HepG2 (cell line): ENCODE measurements around the gene APOC1. TPM values are rescaled to one million over a fixed set of nuclear protein-coding genes. Genes with fewer than 3 reads are reported as not detected.

Experiments
- ATAC-seq: fragments of 200-7000 bp; cut with Tn5 transposase; 3 replicates; pipeline ENCODE4 v1.9.1; 2020; ENCODE audit warnings: mild to moderate bottlenecking, moderate library complexity
- BruUV-seq: library from RNA; stranded (reverse); fragments of 400-500 nt; replicated peaks from 2 replicates; lab custom pipeline; 2021; lab: Mats Ljungman, UMichigan
- CTCF ChIA-PET: fragments of 300-600 bp; formaldehyde crosslinking; extraction: SDS; loops from one replicate; lab custom pipeline; 2021; ENCODE audit warnings: low total read pairs, inconsistent platforms, low intra/inter-chr PET ratio; lab: Yijun Ruan, JAX
- POLR2A ChIA-PET: fragments of 350-600 bp; sonication (Branson Sonifier 250); formaldehyde crosslinking; loops from one replicate; lab custom pipeline; 2020; ENCODE audit warnings: antibody characterized with exemption, inconsistent platforms; lab: Yijun Ruan, JAX
- DNase-seq: peaks from one replicate; pipeline ENCODE4 v3.0.0-alpha.2; 2015; ENCODE audit warnings: low spot score
- FAIRE-seq: peaks from 3 replicates; lab custom pipeline; 2011; peaks lifted over from hg19 to GRCh38; lab: Jason Lieb, UNC
- H2AFZ ChIP-seq: one replicate; pipeline ENCODE4 v1.6.1; 2011; ENCODE audit warnings: low read length, inconsistent platforms
- H3K27ac ChIP-seq: fragments of 300-600 bp; 3 replicates; pipeline ENCODE4 v1.8.0; 2011; ENCODE audit warnings: mixed run types, mild to moderate bottlenecking, mixed read lengths, low read length, inconsistent platforms; ENCODE audit not compliant: insufficient read depth; ENCODE audit errors: extremely low read length
- H3K27me3 ChIP-seq, 2 experiments: fragments of 200-600 bp in 1 of 2; 2 replicates in 1 of 2; 3 replicates in 1 of 2; pipeline versions ENCODE4 v1.6.0 to v1.8.0; 2011; ENCODE audit warnings: low read length in 2 of 2, mild to moderate bottlenecking in 2 of 2, moderate library complexity in 2 of 2, inconsistent platforms in 1 of 2; ENCODE audit not compliant: insufficient read depth in 2 of 2, control insufficient read depth in 1 of 2
- H3K36me3 ChIP-seq, 2 experiments: fragments of 200-600 bp in 1 of 2; replicated peaks in 1 of 2; 2 replicates in 1 of 2; 3 replicates in 1 of 2; pipeline versions ENCODE4 v1.5.1 to v1.8.0; 2011; ENCODE audit warnings: low read length in 2 of 2, inconsistent platforms in 1 of 2; ENCODE audit not compliant: insufficient read depth in 2 of 2, control insufficient read depth in 1 of 2
- H3K4me1 ChIP-seq: 2 replicates; pipeline ENCODE4 v1.5.1; 2012; ENCODE audit warnings: low read length, inconsistent platforms; ENCODE audit not compliant: insufficient read depth
- H3K4me2 ChIP-seq: 2 replicates; pipeline ENCODE4 v1.6.0; 2011; ENCODE audit warnings: low read depth, low read length, inconsistent platforms
- H3K4me3 ChIP-seq, 3 experiments: fragments of 200-600 bp in 1 of 3; sonication (generic), shearing (Covaris generic) in 1 of 3; replicated peaks in 1 of 3; 2 replicates each; pipeline ENCODE4 v1.5.1; 2011 to 2016; ENCODE audit warnings: low read length in 3 of 3, inconsistent platforms in 2 of 3, low read depth in 2 of 3, mild to moderate bottlenecking in 2 of 3, control low read depth in 1 of 3, mixed read lengths in 1 of 3; ENCODE audit not compliant: insufficient read depth in 1 of 3
- H3K79me2 ChIP-seq: one replicate; pipeline ENCODE4 v1.6.1; 2011; ENCODE audit warnings: low read length, inconsistent platforms; ENCODE audit not compliant: insufficient read depth
- H3K9ac ChIP-seq: 2 replicates; pipeline ENCODE4 v1.6.0; 2011; ENCODE audit warnings: mild to moderate bottlenecking, low read depth, low read length, inconsistent platforms; ENCODE audit not compliant: insufficient read depth
- H3K9me3 ChIP-seq: 2 replicates; pipeline ENCODE4 v1.5.1; 2012; ENCODE audit warnings: mild to moderate bottlenecking, low read length
- H4K20me1 ChIP-seq: 2 replicates; pipeline ENCODE4 v1.6.0; 2011; ENCODE audit warnings: inconsistent platforms, mild to moderate bottlenecking, low read length, moderate library complexity; ENCODE audit not compliant: insufficient read depth
- FOXK1 ChIP-seq: sonication (generic); formaldehyde crosslinking; IDR thresholded peaks from 2 replicates; pipeline ENCODE4 v1.4.0; 2020; ENCODE audit warnings: low read depth, missing genetic modification reagents, borderline replicate concordance
- HNRNPL ChIP-seq: fragments of 200-400 bp; formaldehyde crosslinking; IDR thresholded peaks from 2 replicates; pipeline ENCODE4 v1.6.1; 2017; ENCODE audit warnings: mild to moderate bottlenecking, low read depth, low read length
- NR2F6 ChIP-seq, 2 experiments: IDR thresholded peaks; 2 replicates each; pipeline ENCODE4 v1.6.1; 2016; ENCODE audit warnings: antibody characterized with exemption in 1 of 2, mild to moderate bottlenecking in 1 of 2
- PHF20 ChIP-seq: sonication (generic); formaldehyde crosslinking; IDR thresholded peaks from 2 replicates; pipeline ENCODE4 v1.5.0; 2020; ENCODE audit warnings: mild to moderate bottlenecking, missing genetic modification reagents
- RARA ChIP-seq: IDR thresholded peaks from 2 replicates; pipeline ENCODE4 v1.6.1; 2016; ENCODE audit warnings: missing genetic modification reagents, missing compliant biosample characterization
- SOX13 ChIP-seq, 3 experiments: fragments of 450-650 bp in 1 of 3; sonication (generic) in 1 of 3; formaldehyde crosslinking in 1 of 3; IDR thresholded peaks in 2 of 3; conservative IDR thresholded peaks in 1 of 3; 2 replicates each; pipeline versions ENCODE4 v1.5.0 to v1.6.1; 2016 to 2020; ENCODE audit warnings: antibody characterized with exemption in 1 of 3, mild to moderate bottlenecking in 1 of 3, missing compliant biosample characterization in 1 of 3, missing genetic modification reagents in 1 of 3, moderate library complexity in 1 of 3
- TCF7 ChIP-seq: sonication (generic); IDR thresholded peaks from 2 replicates; pipeline ENCODE4 v1.6.1; 2016; ENCODE audit warnings: antibody characterized with exemption, low read depth
- TOPORS ChIP-seq: sonication (generic); formaldehyde crosslinking; IDR thresholded peaks from 2 replicates; pipeline ENCODE4 v1.8.0; 2023; ENCODE audit warnings: mild to moderate bottlenecking, missing genetic modification reagents
- ZBTB38 ChIP-seq: sonication (generic); formaldehyde crosslinking; IDR thresholded peaks from 2 replicates; pipeline ENCODE4 v1.5.1; 2020; ENCODE audit warnings: mild to moderate bottlenecking, missing genetic modification reagents
- ZMYM3 ChIP-seq: sonication (generic); formaldehyde crosslinking; IDR thresholded peaks from 2 replicates; pipeline ENCODE4 v1.5.1; 2020; ENCODE audit warnings: mild to moderate bottlenecking, missing genetic modification reagents
- WGBS: methylation state at CpG from one replicate; pipeline ENCODE4 v1.1.6; 2017; ENCODE audit warnings: low lambda C conversion rate; 5-methylcytosine and 5-hydroxymethylcytosine counted together
- in situ Hi-C: cut with HindIII; loops from 2 replicates; pipeline ENCODE4 v1.10.0; 2017; ENCODE audit warnings: low pct_unique_long_range_greater_than_20kb; ENCODE audit not compliant: extremely low pct_ligation_motif_present
- intact Hi-C: fragments of 100-400 bp; cut with micrococcal nuclease; formaldehyde crosslinking; loops from one replicate; pipeline ENCODE4 v1.10.0; 2022; ENCODE audit not compliant: unreplicated experiment
- polyA plus RNA-seq, 8 experiments: library from polyadenylated mRNA; depleted of rRNA in 3 of 8; stranded (reverse) in 7 of 8; unstranded in 1 of 8; fragments of >200 nt; fragmentation: Illumina TruSeq in 4 of 8; extraction: Trizol in 4 of 8; gene quantifications; 2 replicates each; pipeline versions ENCODE4 v1.2.1 to v1.2.3, GENCODE V29; 2011 to 2016; ENCODE audit warnings: low read depth in 4 of 8, missing spikeins in 1 of 8, mixed read lengths in 1 of 8; ENCODE audit not compliant: insufficient read depth in 1 of 8
- total RNA-seq, 5 experiments: library from RNA; depleted of rRNA; stranded (reverse); fragments of >200 nt; fragmentation: Illumina TruSeq; extraction: Trizol; gene quantifications; 2 replicates each; pipeline ENCODE4 v1.2.3, GENCODE V29; 2016; ENCODE audit warnings: low read depth in 1 of 5
- TF ChIP-seq, protein P1 (sequence below): IDR thresholded peaks from 2 replicates; pipeline ENCODE4 v1.6.1; 2018; ENCODE audit warnings: missing genetic modification reagents, mild to moderate bottlenecking, missing compliant biosample characterization
- TF ChIP-seq, protein P2 (sequence below): sonication (generic); formaldehyde crosslinking; IDR thresholded peaks from 2 replicates; pipeline ENCODE4 v1.5.1; 2020; ENCODE audit warnings: mild to moderate bottlenecking, missing genetic modification reagents, moderate library complexity
- TF ChIP-seq, protein P3 (sequence below): sonication (generic); formaldehyde crosslinking; IDR thresholded peaks from 2 replicates; pipeline ENCODE4 v1.8.0; 2022; ENCODE audit warnings: missing genetic modification reagents, mild to moderate bottlenecking, moderate library complexity, borderline replicate concordance

The APOC1 gene
- total and polyA plus RNA-seq, 2 of the 13 experiments (the other 11 are each of a cell fraction or from before 2014, with no cell fraction given), result 600 to 1,235 TPM

- TF ChIP-seq NR2F6 (IDR thresholded peaks at IDR 0.05) (peak; percentile 34; the same call in 1 of the 2 replicates), NR2F6 (CRISPR knock-in tag; IDR thresholded peaks at IDR 0.05) (peak; percentile 48)
These were observed 25.3 kb downstream of the APOC1 start (continued) for GRCh38 chr19:44939668-44940067.

GRCh38 chr19:44942067-44942571 lies 27.7 kb downstream of the APOC1 start, which contains the start of gene APOC4:
APOC4 (plus strand) TSS chr19:44942237; CDS start chr19:44942278, 41 bp downstream.
- Histone ChIP-seq H3K79me2 (peaks cover 13% of the 10 kb centered on the region), H3K9me3 (no peaks in the 10 kb centered on the region), H3K27ac (peak within 1 kb of the TSS; percentile 7), H3K36me3 (no peaks in the 10 kb centered on the region), H3K4me1 (peaks cover 77% of the 10 kb centered on the region), H2AFZ (no peak within 1 kb of the TSS), H3K4me2 (no peak within 1 kb of the TSS), H3K27me3 (no peaks in the 10 kb centered on the region; a peak in 1 of 5 replicates), H3K4me3 (no peak within 1 kb of the TSS), H3K9ac (peak within 1 kb of the TSS; percentile 22; the same call in 1 of the 2 replicates), H4K20me1 (no peaks in the 10 kb centered on the region)
- no TSS peak for BruUV-seq
- ATAC-seq (no peak), FAIRE-seq (no peak), DNase-seq (no peak)
- ChIA-PET POLR2A (no interaction called here), CTCF (interaction anchor here (0.8 kb wide), 1 partner anchor 31 kb away, joined by 4 read pairs; no protein-coding TSS in a partner anchor)
- in situ Hi-C loops, result no loop called here
- intact Hi-C loops, result no loop called here
- 90% methylated on average over 9 of the region's 14 CpGs for WGBS
- no peak for TF ChIP-seq TOPORS (CRISPR knock-in tag)
- TF ChIP-seq RARA, result peak; percentile 32; the same call in 1 of the 2 replicates
- TF ChIP-seq SOX13 (IDR thresholded peaks at IDR 0.05), result no peak
- no peak for TF ChIP-seq SOX13 (CRISPR knock-in tag; conservative IDR thresholded peaks at IDR 0.05 in 1 of 2, IDR thresholded peaks at IDR 0.05 in 1 of 2)
- no peak for TF ChIP-seq FOXK1 (CRISPR knock-in tag)
- TF ChIP-seq, protein P1, sequence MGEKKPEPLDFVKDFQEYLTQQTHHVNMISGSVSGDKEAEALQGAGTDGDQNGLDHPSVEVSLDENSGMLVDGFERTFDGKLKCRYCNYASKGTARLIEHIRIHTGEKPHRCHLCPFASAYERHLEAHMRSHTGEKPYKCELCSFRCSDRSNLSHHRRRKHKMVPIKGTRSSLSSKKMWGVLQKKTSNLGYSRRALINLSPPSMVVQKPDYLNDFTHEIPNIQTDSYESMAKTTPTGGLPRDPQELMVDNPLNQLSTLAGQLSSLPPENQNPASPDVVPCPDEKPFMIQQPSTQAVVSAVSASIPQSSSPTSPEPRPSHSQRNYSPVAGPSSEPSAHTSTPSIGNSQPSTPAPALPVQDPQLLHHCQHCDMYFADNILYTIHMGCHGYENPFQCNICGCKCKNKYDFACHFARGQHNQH, result no peak
- TF ChIP-seq ZBTB38 (CRISPR knock-in tag), result peak; percentile 84
- TF ChIP-seq, protein P2, sequence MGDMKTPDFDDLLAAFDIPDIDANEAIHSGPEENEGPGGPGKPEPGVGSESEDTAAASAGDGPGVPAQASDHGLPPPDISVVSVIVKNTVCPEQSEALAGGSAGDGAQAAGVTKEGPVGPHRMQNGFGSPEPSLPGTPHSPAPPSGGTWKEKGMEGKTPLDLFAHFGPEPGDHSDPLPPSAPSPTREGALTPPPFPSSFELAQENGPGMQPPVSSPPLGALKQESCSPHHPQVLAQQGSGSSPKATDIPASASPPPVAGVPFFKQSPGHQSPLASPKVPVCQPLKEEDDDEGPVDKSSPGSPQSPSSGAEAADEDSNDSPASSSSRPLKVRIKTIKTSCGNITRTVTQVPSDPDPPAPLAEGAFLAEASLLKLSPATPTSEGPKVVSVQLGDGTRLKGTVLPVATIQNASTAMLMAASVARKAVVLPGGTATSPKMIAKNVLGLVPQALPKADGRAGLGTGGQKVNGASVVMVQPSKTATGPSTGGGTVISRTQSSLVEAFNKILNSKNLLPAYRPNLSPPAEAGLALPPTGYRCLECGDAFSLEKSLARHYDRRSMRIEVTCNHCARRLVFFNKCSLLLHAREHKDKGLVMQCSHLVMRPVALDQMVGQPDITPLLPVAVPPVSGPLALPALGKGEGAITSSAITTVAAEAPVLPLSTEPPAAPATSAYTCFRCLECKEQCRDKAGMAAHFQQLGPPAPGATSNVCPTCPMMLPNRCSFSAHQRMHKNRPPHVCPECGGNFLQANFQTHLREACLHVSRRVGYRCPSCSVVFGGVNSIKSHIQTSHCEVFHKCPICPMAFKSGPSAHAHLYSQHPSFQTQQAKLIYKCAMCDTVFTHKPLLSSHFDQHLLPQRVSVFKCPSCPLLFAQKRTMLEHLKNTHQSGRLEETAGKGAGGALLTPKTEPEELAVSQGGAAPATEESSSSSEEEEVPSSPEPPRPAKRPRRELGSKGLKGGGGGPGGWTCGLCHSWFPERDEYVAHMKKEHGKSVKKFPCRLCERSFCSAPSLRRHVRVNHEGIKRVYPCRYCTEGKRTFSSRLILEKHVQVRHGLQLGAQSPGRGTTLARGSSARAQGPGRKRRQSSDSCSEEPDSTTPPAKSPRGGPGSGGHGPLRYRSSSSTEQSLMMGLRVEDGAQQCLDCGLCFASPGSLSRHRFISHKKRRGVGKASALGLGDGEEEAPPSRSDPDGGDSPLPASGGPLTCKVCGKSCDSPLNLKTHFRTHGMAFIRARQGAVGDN (CRISPR knock-in tag), result peak; percentile 44; the same call in 1 of the 2 replicates
- 0 out of 2 replicates have a peak, but pooled peaks have one; percentile 0 for TF ChIP-seq TCF7
- TF ChIP-seq, protein P3, sequence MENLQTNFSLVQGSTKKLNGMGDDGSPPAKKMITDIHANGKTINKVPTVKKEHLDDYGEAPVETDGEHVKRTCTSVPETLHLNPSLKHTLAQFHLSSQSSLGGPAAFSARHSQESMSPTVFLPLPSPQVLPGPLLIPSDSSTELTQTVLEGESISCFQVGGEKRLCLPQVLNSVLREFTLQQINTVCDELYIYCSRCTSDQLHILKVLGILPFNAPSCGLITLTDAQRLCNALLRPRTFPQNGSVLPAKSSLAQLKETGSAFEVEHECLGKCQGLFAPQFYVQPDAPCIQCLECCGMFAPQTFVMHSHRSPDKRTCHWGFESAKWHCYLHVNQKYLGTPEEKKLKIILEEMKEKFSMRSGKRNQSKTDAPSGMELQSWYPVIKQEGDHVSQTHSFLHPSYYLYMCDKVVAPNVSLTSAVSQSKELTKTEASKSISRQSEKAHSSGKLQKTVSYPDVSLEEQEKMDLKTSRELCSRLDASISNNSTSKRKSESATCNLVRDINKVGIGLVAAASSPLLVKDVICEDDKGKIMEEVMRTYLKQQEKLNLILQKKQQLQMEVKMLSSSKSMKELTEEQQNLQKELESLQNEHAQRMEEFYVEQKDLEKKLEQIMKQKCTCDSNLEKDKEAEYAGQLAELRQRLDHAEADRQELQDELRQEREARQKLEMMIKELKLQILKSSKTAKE (CRISPR knock-in tag), result 0 out of 2 replicates have a peak, but pooled peaks have one; percentile 20
- no peak for TF ChIP-seq PHF20 (CRISPR knock-in tag)
- TF ChIP-seq HNRNPL, result 0 out of 2 replicates have a peak, but pooled peaks have one; percentile 59
- peak; percentile 15; the same call in 1 of the 2 replicates for TF ChIP-seq ZMYM3
